NCI-H748 treated with DMSO at 0.1 percent for 48 hours (cell line): ENCODE measurements around the gene CENPQ.

Source experiments
- DNase-seq: peaks from one replicate; lab custom pipeline; 2025; lab: John Stamatoyannopoulos, UW

CENPQ gene

DNA sequence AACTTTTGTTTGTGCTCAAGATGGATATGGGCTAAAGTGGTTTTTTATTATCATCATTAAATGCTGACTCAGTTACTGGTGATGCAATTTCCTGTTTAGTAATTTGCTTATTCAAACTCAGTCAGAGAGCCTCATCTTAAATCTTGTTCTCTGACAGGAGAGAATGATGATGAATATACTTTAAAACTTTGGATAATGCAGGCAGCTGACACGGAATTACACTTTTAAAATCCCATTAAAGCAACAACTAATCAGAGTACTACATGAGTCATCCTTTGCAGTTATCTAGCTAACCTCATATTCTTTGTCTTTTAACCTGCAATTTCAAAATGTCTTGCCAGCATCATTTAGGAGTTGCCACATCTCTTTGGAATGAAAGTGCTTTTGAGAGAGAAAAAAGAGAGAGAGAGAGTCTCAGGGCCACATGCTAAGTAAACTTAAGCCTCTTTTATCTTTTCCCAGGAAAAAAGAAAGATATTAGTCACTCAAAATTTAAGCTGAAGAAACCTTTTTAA, 78.1 kb downstream of the CENPQ start:
- peak; percentile 47 for DNase-seq

DNA sequence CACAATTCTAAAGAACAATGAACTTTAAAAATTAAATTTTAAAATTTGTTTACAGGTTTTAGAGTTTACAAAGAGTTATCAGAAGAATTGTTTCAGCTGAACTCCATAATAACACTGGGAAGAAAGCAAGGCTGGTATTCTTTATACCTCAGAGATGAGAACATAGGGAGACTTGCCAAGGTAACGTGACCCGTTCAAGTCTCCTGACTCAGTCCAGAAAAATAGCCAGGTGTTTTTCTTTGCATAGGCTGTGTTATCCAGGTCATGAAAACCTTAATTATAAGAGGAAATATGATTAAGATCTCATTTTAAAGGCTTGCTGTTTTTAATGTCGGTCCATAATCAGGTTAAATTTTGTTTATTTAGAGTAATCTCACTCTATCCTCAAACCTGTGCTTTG, 78.8 kb downstream of the CENPQ start:
- no peak for DNase-seq
